ENCODE data around the gene TMEM91. TPM values are rescaled to one million over a fixed set of nuclear protein-coding genes. Genes with fewer than 3 reads are reported as not detected.
"Not testable (repeated sequence)": the region's sequence is repeated elsewhere in the genome, so short reads cannot be mapped to it uniquely, and the experiment has no call there.

Gene TMEM91
- total RNA-seq, 1 donor from 2014 or later, result 52.6 TPM

- no peak overlapping the region for H3K27ac Mint-ChIP-seq (ENCODE audit: unreplicated experiment)
- no peak for TF ChIP-seq CTCF (IDR thresholded peaks at IDR 0.05; ENCODE audit: partially characterized antibody, unreplicated experiment)
- H3K4me1 Mint-ChIP-seq (ENCODE audit: low read depth, unreplicated experiment), result peaks cover 5% of the 10 kb centered on the region
- H3K27me3 Mint-ChIP-seq (ENCODE audit: unreplicated experiment), result peaks cover 8% of the 10 kb centered on the region
- H3K4me3 Mint-ChIP-seq (ENCODE audit: unreplicated experiment), result no peak overlapping the region
- no peaks in the 10 kb centered on the region for H3K36me3 Mint-ChIP-seq (ENCODE audit: unreplicated experiment)
- DNase-seq, result no peak
- H3K9me3 Mint-ChIP-seq (ENCODE audit: unreplicated experiment), result peaks cover 3% of the 10 kb centered on the region
Measured at GRCh38 chr19:41334793-41335192, 41.5 kb upstream of the TMEM91 start.

DNA sequence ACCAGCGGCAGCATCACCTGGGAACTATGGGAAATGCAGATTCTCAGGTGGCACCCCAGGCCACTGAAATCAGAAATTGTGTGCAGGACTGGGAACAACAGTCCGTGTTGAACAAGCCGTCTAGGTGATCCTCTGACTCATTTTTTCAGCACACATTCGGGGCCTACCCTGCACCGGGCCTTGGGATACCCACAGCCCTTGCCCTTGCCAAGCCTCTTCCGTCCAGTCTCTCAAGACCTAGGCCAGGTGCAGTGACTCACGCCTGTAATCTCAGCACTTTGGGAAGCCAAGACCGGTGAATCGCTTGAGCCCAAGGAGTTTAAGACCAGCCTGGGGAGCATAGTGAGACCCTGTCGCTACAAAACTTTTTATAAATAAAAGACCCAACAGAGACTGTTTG, 40.9 kb upstream of the TMEM91 start:
- Mint-ChIP-seq H3K9me3 (ENCODE audit: unreplicated experiment) (peaks cover 3% of the 10 kb centered on the region), H3K4me1 (ENCODE audit: low read depth, unreplicated experiment) (peaks cover 4% of the 10 kb centered on the region), H3K27me3 (ENCODE audit: unreplicated experiment) (peaks cover 6% of the 10 kb centered on the region), H3K36me3 (ENCODE audit: unreplicated experiment) (no peaks in the 10 kb centered on the region), H3K4me3 (ENCODE audit: unreplicated experiment) (no peak overlapping the region), H3K27ac (ENCODE audit: unreplicated experiment) (no peak overlapping the region)
- no peak for TF ChIP-seq CTCF (IDR thresholded peaks at IDR 0.05; ENCODE audit: partially characterized antibody, unreplicated experiment)
- DNase-seq, result no peak

DNA sequence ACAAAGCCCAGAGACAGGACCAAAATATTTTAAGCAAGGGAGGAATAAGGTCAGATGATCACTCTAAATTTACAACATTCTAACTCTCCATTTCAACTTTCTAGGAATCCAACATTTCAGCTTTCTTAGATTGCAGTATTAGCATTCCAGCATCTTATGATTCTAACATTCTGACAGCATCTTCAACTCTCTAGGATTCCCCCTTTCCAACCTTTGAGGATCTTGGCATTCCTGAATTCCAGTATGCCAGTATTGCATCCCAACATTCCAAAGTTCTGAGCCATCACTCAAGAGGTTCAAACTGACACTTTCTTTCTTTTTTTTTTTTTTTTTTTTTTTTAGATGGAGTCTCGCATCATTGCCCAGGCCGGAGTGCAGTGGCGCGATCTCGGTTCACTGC, 36.4 kb upstream of the TMEM91 start:
- Mint-ChIP-seq H3K27ac (ENCODE audit: unreplicated experiment) (no peak overlapping the region), H3K9me3 (ENCODE audit: unreplicated experiment) (no peaks in the 10 kb centered on the region), H3K27me3 (ENCODE audit: unreplicated experiment) (peaks cover 8% of the 10 kb centered on the region), H3K36me3 (ENCODE audit: unreplicated experiment) (no peaks in the 10 kb centered on the region), H3K4me1 (ENCODE audit: low read depth, unreplicated experiment) (no peaks in the 10 kb centered on the region), H3K4me3 (ENCODE audit: unreplicated experiment) (no peak overlapping the region)
- TF ChIP-seq CTCF (IDR thresholded peaks at IDR 0.05; ENCODE audit: partially characterized antibody, unreplicated experiment), result no peak
- DNase-seq, result no peak

DNA sequence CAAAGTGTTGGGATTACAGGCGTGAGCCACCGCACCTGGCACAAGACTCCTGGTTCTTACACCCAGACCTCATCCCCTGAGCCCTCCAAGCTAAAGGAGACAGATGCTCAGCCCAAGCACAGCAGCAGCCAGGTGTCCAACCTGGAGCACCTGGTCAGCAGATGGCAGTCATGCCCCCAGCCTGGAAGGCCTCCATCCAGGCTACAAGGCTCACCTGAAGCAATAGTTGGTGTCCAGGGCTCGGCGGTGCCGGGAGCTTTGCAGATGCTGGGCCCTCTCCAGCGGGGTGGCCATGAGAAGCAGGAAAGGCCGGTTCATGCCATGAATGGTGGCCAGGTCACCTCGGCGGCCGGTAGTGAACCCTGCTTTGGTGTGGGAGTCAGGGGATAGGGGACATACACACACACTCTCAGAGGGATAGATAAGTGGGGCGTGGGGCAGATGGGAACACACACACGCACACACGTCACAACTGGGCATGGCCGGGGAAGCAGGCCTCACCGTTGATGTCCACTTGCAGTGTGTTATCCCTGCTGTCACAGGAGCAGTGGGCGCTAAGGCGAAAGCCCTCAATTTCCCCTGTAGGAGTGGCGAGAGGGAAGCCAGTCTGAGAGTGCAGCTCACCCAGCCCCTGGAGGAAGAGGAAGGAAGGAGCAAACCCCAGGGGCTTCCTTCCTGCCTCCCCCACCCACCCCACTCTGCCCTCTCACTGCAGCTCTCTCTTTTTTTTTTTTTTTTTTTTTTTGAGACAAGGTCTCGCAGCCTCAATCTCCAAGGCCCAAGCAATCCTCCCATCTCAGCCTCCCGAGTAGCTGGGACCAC, 34.5 kb upstream of the TMEM91 start:
- Mint-ChIP-seq H3K36me3 (ENCODE audit: unreplicated experiment) (no peaks in the 10 kb centered on the region), H3K27me3 (ENCODE audit: unreplicated experiment) (peaks cover 8% of the 10 kb centered on the region), H3K4me1 (ENCODE audit: low read depth, unreplicated experiment) (no peaks in the 10 kb centered on the region), H3K4me3 (ENCODE audit: unreplicated experiment) (no peak overlapping the region), H3K9me3 (ENCODE audit: unreplicated experiment) (no peaks in the 10 kb centered on the region), H3K27ac (ENCODE audit: unreplicated experiment) (no peak overlapping the region)
- no peak for TF ChIP-seq CTCF (IDR thresholded peaks at IDR 0.05; ENCODE audit: partially characterized antibody, unreplicated experiment)
- DNase-seq, result no peak

DNA sequence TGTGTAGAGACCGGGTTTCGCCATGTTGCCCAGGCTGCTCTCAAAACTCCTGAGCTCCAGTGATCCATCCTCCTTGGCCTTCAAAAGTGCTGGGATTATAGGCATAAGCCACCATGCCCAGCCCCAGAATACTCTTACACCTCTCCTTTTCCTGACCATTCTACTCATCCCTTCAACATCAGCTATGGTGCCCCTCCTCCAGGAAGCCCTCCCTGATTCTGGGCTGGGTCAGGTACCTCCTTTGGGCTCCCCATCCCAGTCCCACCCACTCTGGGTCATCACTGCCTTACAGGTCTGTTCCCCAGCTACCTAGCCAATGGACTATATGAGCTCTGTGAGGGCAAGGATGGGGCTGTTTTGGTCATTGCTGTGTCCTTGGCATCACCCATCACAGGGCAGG, 32.2 kb upstream of the TMEM91 start:
- DNase-seq, result no peak
- peaks cover 6% of the 10 kb centered on the region for H3K27me3 Mint-ChIP-seq (ENCODE audit: unreplicated experiment)
- no peak overlapping the region for H3K27ac Mint-ChIP-seq (ENCODE audit: unreplicated experiment)
- H3K4me3 Mint-ChIP-seq (ENCODE audit: unreplicated experiment), result no peak overlapping the region
- no peaks in the 10 kb centered on the region for H3K36me3 Mint-ChIP-seq (ENCODE audit: unreplicated experiment)
- TF ChIP-seq CTCF (IDR thresholded peaks at IDR 0.05; ENCODE audit: partially characterized antibody, unreplicated experiment), result no peak
- H3K4me1 Mint-ChIP-seq (ENCODE audit: low read depth, unreplicated experiment), result no peaks in the 10 kb centered on the region
- H3K9me3 Mint-ChIP-seq (ENCODE audit: unreplicated experiment), result no peaks in the 10 kb centered on the region

GRCh38 chr19:41346916-41347315, 29.4 kb upstream of the TMEM91 start:
- H3K4me1 Mint-ChIP-seq (ENCODE audit: low read depth, unreplicated experiment); H3K36me3 Mint-ChIP-seq (ENCODE audit: unreplicated experiment); H3K9me3 Mint-ChIP-seq (ENCODE audit: unreplicated experiment); DNase-seq; H3K4me3 Mint-ChIP-seq (ENCODE audit: unreplicated experiment); H3K27ac Mint-ChIP-seq (ENCODE audit: unreplicated experiment): not testable (repeated sequence)
- peaks cover 12% of the 10 kb centered on the region for H3K27me3 Mint-ChIP-seq (ENCODE audit: unreplicated experiment)

Measured in glutamatergic neuron (in vitro differentiated cells).